K562 (cell line): ENCODE data around the gene NTPCR.

Experiments used
- LEF1 ChIP-seq: fragments of 450-650 bp; IDR thresholded peaks from 2 replicates; pipeline ENCODE4 v1.6.1; 2016; ENCODE audit warnings: mild to moderate bottlenecking
- REST ChIP-seq, 2 experiments: fragments of 450-650 bp; formaldehyde crosslinking in 1 of 2; IDR thresholded peaks; 2 replicates each; pipeline versions ENCODE4 v1.4.0 to v1.6.1; 2014 to 2020; ENCODE audit warnings: mild to moderate bottlenecking in 2 of 2, borderline replicate concordance in 1 of 2, low read depth in 1 of 2
- TFE3 ChIP-seq: fragments of 450-650 bp; formaldehyde crosslinking; IDR thresholded peaks from 2 replicates; pipeline ENCODE4 v1.4.0; 2020; ENCODE audit warnings: mild to moderate bottlenecking, mixed read lengths
- ZBTB49 ChIP-seq: sonication (generic); formaldehyde crosslinking; IDR thresholded peaks from 2 replicates; pipeline ENCODE4 v1.8.0; 2022; ENCODE audit warnings: missing genetic modification reagents, mild to moderate bottlenecking, borderline replicate concordance

GRCh38 chr1:232902774-232903350 lies 47.5 kb upstream of the NTPCR start:
- TF ChIP-seq ZBTB49 (no peak), REST (IDR thresholded peaks at IDR 0.05; ENCODE audit: borderline replicate concordance) (no peak), REST (CRISPR knock-in tag; IDR thresholded peaks at IDR 0.05; ENCODE audit: low read depth) (no peak), TFE3 (CRISPR knock-in tag) (no peak), LEF1 (no peak)
